GM12891 (cell line): ENCODE results near the gene RAI1.

Experiments used
- POLR2A ChIP-seq: IDR thresholded peaks from 2 replicates; pipeline ENCODE4 v1.6.1; 2011; ENCODE audit warnings: low read depth, low read length, control low read depth
- POLR2AphosphoS5 ChIP-seq: IDR thresholded peaks from 2 replicates; pipeline ENCODE4 v1.6.1; 2011; ENCODE audit warnings: low read depth, low read length, control low read depth
- SPI1 ChIP-seq: IDR thresholded peaks from 2 replicates; pipeline ENCODE4 v1.6.1; 2011; ENCODE audit warnings: low read depth, low read length, control low read depth
- TAF1 ChIP-seq: IDR thresholded peaks from 2 replicates; pipeline ENCODE4 v1.6.1; 2011; ENCODE audit warnings: low read depth, low read length, control low read depth

- no peak for TF ChIP-seq POLR2AphosphoS5
- no peak for TF ChIP-seq POLR2A
- no peak for TF ChIP-seq TAF1
- TF ChIP-seq SPI1, result no peak
These were observed 59.5 kb downstream of the RAI1 start for GRCh38 chr17:17740615-17741348.
